ENCODE data around the gene ADAR.
"Not testable (repeated sequence)": the region's sequence is repeated elsewhere in the genome, so short reads cannot be mapped to it uniquely, and the experiment has no call there.

Gene ADAR, protein sequence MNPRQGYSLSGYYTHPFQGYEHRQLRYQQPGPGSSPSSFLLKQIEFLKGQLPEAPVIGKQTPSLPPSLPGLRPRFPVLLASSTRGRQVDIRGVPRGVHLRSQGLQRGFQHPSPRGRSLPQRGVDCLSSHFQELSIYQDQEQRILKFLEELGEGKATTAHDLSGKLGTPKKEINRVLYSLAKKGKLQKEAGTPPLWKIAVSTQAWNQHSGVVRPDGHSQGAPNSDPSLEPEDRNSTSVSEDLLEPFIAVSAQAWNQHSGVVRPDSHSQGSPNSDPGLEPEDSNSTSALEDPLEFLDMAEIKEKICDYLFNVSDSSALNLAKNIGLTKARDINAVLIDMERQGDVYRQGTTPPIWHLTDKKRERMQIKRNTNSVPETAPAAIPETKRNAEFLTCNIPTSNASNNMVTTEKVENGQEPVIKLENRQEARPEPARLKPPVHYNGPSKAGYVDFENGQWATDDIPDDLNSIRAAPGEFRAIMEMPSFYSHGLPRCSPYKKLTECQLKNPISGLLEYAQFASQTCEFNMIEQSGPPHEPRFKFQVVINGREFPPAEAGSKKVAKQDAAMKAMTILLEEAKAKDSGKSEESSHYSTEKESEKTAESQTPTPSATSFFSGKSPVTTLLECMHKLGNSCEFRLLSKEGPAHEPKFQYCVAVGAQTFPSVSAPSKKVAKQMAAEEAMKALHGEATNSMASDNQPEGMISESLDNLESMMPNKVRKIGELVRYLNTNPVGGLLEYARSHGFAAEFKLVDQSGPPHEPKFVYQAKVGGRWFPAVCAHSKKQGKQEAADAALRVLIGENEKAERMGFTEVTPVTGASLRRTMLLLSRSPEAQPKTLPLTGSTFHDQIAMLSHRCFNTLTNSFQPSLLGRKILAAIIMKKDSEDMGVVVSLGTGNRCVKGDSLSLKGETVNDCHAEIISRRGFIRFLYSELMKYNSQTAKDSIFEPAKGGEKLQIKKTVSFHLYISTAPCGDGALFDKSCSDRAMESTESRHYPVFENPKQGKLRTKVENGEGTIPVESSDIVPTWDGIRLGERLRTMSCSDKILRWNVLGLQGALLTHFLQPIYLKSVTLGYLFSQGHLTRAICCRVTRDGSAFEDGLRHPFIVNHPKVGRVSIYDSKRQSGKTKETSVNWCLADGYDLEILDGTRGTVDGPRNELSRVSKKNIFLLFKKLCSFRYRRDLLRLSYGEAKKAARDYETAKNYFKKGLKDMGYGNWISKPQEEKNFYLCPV

DNA sequence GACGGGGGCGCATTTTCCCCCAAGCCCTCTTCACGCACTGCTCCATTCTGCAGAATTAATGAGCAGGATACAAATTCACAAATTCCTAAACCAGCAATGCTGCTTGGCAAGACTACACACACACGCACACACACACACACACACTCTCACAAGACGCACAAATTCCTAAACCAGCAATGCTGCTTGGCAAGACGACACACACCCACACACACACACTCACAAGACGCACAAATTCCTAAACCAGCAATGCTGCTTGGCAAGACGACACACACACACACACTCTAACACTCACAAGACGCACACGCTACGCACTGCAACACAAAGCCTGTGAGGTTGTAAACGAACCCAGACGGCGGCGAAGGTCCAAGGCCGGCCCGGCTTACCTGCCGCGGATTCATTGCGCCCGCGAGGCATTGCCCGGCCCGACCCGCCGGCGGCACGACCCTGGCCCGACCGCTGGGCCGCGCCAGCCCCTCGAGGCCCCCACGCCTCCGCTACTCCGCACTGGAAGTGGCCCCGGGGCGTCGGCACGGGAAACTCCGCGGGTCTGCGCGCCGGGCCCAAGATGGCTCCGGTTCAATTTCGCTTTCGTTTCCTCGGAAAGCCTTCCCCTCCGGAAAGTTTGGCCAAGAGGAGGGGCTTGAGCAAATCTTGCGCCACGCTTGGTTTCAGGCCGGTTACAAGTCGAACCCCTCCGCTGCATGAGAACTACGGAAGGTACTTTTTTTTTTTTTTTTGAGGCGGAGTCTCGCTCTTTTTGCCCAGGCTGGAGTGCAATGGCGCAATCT lies at the start of gene ADAR:
Gene ADAR (minus strand): TSS at position 578 of the 788 bp plus-strand sequence. CDS start 180 bp downstream, at position 398.
- DNase-seq: peak; percentile 71 to 85

DNA sequence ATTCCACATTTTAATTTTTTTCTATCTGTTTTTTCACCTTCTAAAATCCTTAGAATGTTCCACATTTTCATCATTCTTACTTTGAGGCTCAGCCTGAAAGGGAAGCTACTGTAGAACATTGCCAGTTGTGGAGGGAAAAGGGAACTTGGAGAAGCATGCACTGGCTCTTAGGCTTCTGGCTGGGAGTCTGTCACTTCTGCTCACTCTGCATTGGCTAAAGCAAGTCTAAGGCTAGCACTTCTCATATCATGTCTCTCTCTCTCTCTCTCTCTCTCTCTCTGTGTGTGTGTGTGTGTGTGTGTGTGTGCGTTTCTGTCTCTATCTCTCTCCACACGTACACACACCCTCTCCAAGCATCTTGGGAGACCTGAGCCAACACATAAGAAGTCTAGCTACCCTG lies 49.6 kb upstream of the ADAR start:
- DNase-seq: no peak

DNA sequence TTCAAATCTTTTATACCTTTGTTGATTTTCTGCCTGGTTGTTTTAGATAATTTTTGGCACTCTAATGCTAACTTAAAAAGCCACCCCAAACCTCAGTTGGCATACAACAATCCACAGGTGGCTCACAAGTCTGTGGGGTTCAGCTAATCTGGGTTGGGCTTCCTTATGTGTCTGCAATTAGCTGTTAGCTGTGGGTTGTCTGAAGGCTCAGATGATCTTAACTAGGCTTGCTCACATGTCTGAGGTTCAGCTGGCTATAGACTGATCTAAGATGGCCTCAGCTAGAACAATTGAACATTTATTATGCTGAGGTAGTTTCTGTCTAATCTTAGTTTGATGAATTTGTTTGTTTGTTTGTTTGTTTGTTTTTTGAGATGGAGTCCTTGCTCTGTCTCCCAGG lies 44.9 kb upstream of the ADAR start:
- DNase-seq: no peak

DNA sequence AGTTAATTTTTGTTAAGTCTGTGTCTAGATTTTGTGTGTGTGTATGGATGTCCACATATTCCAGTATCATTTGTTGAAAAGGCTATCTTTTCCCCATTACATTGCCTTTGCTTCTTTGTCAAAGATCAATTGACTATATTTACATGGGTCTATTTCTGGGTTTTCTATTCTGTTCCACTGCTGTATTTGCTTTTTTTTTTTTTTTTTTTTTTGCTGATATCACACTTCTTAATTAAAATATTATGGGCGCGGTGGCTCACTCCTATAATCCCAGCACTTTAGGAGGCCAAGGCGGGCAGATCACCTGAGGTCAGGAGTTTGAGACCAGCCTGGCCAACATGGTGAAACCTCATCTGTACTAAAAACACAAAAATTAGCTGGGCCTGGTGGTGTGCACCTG lies 36.7 kb upstream of the ADAR start:
- not testable (repeated sequence) for DNase-seq

DNA sequence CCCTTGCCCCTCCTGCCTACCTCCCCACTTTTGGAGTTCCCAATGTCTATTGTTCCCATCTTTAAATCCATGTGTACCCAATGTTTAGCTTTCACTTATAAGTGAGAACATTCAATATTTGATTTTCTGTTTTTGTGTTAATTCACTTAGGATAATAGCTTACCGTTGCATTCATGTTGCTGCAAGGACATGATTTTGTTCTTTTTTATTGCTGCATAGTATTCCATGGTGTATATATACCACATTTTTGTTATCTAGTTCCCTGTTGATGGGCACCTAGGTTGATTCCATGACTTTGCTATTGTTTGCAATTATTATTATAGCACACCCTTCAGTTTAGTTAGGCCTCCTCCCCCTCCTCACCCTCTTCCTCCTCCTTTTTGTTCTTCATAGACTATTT lies 33.5 kb upstream of the ADAR start:
- no peak for DNase-seq

DNA sequence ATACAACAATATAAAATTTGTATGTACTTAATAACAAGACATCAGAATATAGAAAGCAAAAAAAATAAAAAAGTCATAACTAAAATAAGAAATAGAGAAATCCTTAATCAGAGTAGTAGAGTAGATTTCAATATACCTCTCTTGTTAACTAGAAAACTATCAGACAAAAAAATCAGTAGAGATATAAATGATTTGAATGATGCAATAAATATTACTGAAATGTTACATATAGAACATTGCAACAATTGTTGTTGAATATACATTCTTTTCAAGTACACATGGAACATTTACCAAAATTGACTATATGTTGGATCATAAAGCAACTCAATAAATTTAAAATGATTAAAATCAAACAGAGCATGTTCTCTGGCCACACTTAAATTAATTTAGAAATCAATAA lies 31.9 kb upstream of the ADAR start:
- DNase-seq: no peak

DNA sequence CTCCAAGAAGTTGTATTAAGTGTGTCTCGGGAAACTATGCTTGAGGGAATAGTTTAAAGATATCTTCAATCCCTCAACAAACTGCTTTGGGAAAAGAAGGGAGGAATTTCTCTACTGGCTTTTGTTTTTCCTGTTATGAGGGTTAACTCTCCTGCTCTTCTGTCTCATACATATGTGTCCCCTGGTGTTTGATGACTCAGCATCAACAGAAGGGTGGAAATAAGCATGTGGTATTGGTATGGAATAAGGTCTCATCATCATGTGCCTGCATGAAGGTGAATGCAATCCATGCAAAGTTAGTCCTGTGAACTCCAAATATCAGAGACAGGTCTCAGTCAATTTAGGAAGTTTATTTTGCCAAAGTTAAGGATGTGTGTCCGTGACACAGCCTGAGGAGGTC lies 27.2 kb upstream of the ADAR start:
- no peak for DNase-seq

DNA sequence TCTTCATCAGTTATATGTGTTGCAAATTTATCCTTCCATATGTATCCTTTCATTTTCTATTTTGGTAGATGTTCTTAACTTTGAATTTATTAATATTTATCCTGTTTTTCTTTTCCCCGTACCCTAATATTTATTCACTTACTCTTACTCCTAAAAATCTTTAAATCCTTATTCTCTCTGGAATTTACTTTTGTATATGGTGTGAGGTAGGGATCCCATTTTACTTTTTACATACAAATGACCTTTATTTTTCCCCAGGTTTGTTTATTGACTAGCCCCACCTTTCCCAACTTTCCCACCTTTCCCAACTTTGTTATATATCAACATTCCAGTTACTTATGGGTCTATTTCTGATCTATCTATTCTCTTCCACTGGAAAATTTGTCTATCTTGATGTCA lies 21.7 kb upstream of the ADAR start:
- DNase-seq: no peak

DNA sequence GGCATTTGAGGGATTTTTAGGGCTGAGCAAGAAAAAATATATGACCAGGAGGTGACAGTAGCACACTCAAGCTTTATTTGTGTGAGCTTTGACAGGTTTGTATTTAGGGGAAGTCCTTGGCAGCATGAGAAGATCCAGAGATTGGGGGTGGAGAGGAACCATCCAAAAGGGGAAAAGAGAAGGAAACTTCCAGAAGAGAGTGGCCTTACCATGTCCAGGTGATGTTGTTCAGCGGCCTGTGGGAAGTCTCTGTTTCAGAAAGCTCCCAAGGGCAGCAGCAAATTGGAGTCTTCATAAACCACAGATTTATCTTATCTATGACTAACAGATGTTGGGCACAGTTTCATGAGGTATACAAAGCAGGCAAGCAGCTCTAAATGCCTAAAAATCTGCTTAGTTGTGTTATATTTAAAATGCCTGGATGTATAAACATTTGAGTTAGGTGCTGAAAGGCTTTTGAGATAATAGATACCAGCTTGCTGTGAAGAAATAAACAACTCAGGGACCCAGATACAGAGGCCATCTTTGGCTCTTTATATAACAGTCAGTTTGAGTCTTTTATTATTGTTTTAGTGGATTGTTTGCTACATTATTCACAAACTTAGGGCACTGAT lies 21.2 kb upstream of the ADAR start:
- no peak for DNase-seq

DNA sequence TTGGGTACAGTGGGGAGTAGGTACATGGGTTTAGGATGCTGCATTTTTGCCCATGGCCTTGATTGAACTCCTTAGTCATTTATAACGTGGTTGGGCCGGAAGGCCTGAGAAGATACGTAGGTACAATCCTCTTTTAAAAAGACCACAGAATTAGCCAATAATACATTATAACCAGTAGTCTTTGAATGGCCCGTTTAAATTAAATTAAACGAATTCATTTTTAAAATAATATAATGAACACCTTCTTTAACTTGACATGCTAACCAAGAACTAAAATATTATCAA lies 20.1 kb upstream of the ADAR start:
- peak in 1 of 2 experiments; percentile 39 for DNase-seq

DNA sequence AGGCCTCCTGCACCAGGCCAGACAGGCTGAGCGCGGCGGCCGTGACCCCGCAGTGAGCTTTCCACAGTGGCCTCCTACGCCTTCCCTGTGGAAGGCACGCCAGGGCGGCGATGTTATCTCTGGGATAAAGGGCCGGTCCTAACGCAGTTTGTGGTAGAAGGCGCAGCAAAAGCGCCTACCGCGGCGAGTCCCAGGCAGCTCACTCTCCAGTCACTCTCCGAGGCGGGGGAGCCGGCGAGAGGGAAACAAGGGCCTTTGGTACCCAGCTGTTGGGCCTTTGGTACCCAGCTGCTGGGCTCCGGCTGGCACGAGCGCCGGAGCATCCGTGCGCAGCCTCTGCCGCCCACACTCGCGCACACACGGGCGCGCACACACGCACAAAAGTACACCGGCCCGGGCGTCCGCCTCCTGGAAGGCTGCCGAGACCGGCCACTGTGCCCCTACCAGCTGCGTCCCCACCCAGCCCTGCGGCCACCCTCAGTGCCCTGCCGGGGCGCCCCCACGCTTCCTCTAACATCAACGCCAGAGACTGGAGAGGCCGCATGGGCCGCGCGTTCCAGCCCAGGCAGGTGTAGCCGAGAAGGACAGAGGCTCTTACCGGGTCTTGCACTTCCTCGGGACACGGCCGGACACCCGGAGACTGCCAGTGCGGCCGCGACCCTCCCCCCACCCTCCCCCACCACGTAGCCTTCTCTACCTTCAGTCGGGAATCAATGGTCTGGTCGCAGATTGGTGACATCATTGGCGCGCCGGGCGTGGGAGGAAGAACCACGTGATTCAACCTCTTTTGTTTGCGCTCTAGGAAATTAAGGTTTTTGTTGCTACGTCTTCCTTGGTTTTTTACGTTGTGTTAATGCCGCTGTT lies 19.5 kb upstream of the ADAR start:
- peak in 1 of 2 experiments; percentile 70 for DNase-seq

DNA sequence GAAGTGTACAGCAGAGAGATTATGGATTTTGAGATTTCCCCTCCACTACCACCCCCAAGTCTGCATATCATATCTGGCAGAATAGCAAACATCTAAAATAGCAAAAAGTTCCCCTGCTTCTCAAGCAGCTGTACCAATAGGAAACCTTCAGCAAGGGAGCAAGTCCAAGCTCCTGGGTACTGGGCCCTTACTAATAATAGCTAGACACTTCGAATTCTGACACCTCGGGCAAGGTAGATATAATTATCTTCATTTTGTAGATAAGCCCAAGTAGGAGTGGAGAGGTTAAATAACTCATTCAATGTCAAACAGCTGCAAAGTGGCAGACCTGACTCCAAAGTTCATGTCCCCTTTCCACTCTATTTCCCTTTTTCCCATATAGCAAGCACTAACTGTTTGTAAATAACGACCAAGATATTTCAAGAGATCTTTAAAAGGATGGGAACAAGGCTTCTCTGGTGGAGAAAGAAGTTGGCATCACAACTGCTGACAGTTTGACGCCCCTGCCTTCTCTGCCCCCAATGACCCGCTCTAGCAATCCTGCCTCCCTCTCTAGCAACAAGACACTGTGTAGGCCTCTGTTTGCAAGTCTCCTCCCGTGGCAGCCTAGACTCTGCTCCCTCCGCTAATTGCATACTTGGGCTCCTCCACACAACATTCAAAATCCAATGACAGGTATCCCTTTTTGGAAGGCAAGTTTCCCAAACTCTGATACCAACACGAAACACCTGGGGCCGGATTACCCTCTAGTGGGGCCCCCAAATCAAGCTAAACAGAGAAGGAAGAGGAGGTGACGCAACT lies 18.7 kb upstream of the ADAR start:
- DNase-seq: no peak

DNA sequence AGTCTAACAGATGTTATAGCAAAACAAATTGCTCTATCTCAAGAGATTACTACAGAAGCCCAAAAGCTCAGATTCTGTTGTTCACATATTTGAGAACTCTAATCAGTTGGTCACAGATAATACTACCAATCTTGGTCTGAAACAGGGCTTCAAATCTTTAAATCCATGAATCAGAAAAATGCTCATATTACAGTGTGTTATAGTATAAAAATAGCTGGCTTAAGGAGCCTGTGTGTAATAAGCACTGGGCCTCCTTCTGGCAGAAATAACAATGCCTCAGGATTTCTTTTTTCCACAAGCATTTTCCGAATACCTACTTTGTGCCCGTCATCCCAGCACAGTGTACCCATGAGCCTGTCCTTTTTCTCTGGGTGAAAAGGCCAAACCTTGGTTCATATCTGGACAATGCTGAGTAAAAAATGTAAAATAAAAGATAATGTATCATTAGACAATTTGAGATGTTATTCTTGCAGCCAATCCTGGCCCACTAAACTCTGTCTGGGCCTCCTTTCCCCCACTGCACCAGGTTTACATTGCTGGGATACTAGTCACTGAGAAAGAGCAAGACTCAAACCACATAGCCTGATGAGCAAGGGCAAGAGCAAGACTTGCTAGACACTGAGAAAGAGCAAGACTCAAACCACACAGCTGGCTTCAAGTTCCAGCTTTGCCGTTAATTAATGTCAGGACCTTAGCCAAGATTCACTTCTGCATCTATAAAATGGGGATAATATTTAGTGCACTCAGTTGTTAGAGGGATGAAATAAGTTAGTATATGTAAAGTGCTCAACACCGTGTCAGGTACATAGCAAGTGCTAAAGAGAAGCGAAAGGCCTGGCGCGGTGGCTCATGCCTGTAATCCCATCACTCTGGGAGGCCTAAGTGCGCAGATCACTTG lies 17.0 kb upstream of the ADAR start:
- DNase-seq: no peak

DNA sequence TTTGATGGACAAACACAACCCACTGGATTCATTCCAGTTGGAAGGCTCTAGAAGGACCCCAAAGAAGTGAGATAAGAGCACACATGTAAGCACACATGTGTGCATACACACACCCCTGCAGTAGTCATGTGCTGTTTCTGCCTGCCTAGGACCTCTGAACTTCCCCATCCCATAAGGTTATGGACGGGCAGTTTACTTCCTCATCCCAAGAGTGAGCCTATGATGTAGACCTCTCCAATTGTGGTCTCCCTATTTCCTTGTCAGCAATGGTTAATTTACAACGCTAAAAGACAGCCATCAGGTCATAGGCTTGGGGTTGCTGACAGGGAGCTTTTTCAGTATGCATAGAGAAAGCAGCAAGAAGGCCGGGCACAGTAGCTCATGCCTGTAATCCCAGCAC lies 15.4 kb upstream of the ADAR start:
- no peak for DNase-seq

DNA sequence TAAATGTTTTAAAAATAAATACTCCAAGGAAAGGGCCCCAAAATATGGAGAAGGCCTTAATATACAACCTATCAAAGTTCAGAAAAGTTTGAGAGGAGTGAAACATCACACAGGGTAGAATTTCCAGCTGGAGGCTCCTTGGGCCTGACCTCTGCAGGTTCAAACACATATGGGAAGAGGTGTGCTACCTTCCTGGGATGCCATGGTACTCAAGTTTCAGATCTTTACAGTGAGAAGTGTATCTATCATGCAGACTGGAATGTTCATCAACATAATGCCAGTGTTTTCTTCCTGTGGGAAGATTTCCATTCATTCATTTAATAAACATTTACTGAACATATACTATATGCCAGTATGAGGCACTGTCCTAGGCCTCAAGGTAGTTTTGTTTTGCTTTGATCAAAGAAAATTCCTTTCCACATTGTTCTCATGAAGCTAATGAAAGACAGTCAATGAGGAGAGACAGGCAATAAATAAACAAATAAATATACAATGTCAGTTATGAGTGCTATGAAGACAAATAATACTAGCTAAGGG lies 14.6 kb upstream of the ADAR start:
- DNase-seq: no peak

DNA sequence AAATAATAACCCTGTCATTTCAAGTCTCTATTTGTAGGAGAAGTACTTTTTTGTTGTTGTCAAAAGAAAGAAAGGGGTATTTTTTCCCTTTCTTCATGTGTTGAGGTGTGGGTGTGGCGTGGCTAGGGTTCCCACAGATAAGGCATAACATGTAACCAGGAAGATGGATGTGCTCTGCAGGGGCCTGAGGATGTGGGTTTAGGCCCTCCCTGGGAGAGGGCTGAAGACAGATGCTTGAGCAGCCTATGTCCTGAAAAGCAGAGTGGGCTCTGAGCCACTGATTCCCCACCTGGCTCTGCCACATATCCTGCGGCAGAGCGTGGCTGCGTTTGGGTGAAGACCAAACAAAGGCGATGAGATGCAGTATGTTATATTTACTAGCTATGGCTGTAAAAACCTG lies 13.9 kb upstream of the ADAR start:
- DNase-seq: no peak

DNA sequence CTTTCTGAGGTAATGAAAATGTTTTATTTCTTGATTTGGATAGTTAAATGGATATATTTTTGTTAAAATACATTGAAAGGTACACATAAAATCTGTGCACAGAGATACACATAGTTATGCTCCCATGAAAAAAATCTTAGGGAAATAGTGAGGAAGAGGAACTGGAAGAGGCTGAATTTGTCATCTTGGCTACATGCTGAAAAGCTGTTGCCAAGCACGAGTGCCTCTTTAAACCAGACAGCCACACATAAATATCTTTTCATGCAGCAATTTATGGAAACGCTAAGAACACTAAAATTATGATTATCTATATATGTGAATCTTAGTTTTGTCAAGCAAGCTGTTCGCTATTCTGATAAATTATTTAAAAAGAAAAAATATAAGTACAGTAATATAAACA lies 12.8 kb upstream of the ADAR start:
- no peak for DNase-seq

DNA sequence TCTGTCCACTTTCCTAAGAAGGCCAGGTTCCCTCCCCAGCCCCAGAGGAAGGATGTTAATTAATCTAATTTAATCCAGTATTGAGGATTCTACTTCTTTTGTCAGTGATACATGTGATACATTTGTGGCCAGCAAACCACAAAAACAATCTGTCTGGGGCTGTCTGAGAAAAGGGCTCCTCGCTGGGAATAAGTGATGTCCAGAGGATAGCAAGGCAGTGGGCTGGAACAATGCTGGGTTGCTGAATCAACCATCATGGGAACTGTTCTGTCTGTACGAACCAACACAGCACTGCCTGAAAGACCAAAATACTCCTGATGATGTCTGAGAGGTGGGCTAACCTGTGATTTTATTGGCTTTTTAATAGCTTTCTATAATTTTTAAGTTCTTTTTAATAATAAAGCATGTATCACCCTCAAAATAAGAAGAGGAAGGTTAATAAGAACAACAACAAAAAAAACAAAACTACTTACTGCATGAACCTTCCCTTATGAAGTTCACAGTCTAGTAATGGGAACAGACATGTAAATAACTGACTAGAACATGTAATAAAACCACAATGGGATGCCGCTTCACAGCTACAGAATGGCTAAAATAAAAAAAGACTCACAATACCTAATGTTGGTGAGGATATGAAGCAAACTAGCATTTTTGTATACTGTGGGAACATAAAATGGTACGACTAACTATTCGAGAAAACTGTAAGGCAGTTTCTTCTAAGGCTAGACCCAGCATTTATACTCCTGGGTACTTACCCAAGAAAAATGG lies 11.4 kb upstream of the ADAR start:
- DNase-seq: no peak
